Loucy (cell line): ENCODE data around the gene RBMS3.

Experiments
- CTCF ChIP-seq: fragments of 200-600 bp; sonication (generic); conservative IDR thresholded peaks from 2 replicates; pipeline ENCODE4 v1.5.1; 2014; ENCODE audit warnings: mild to moderate bottlenecking, antibody characterized with exemption, low read length
- EZH2phosphoT487 ChIP-seq: fragments of 200-600 bp; IDR thresholded peaks from 2 replicates; pipeline ENCODE4 v1.6.1; 2018; ENCODE audit warnings: antibody characterized with exemption, mild to moderate bottlenecking, moderate library complexity, borderline replicate concordance

- no peak for TF ChIP-seq CTCF
- TF ChIP-seq EZH2phosphoT487 = no peak
Observed at GRCh38 chr3:29409409-29409808, 128.5 kb downstream of the RBMS3 start.
